DOHH2 (cell line): ENCODE measurements around the gene AMH.

ENCODE experiments used
- H3F3A ChIP-seq: fragments of 200-600 bp; sonication (generic), shearing (Covaris generic); 2 replicates; pipeline ENCODE4 v1.6.0; 2016; ENCODE audit warnings: antibody characterized with exemption, mild to moderate bottlenecking; ENCODE audit not compliant: control insufficient read depth, insufficient read depth
- H3K27ac ChIP-seq: fragments of 200-600 bp; sonication (generic); 2 replicates; pipeline ENCODE4 v1.5.1; 2014; ENCODE audit warnings: low read depth, mild to moderate bottlenecking, low read length, moderate library complexity
- H3K27me3 ChIP-seq: fragments of 200-600 bp; sonication (generic); 2 replicates; pipeline ENCODE4 v1.6.1; 2014; ENCODE audit warnings: mild to moderate bottlenecking, low read length, mixed read lengths; ENCODE audit not compliant: control insufficient read depth
- H3K36me3 ChIP-seq: fragments of 200-600 bp; sonication (generic); 2 replicates; pipeline ENCODE4 v1.6.1; 2014; ENCODE audit warnings: mild to moderate bottlenecking, low read length, moderate library complexity, mixed read lengths; ENCODE audit not compliant: control insufficient read depth
- H3K4me1 ChIP-seq: fragments of 200-600 bp; sonication (generic); 2 replicates; pipeline ENCODE4 v1.6.1; 2014; ENCODE audit warnings: mild to moderate bottlenecking, low read length, mixed read lengths; ENCODE audit not compliant: control insufficient read depth
- H3K4me2 ChIP-seq: fragments of 200-600 bp; sonication (generic); 2 replicates; pipeline ENCODE4 v1.6.0; 2014; ENCODE audit warnings: mild to moderate bottlenecking, low read length, moderate library complexity
- H3K4me3 ChIP-seq: fragments of 200-600 bp; sonication (generic); 2 replicates; pipeline ENCODE4 v1.5.1; 2014; ENCODE audit warnings: mild to moderate bottlenecking, low read length, mixed read lengths
- H3K79me2 ChIP-seq: fragments of 200-600 bp; sonication (generic); 2 replicates; pipeline ENCODE4 v1.6.1; 2014; ENCODE audit warnings: mild to moderate bottlenecking, low read length, mixed read lengths; ENCODE audit not compliant: control insufficient read depth
- H3K9me2 ChIP-seq: fragments of 200-600 bp; sonication (generic); replicated peaks from 2 replicates; pipeline ENCODE4 v1.6.1; 2014; ENCODE audit warnings: mild to moderate bottlenecking, low read length, mixed read lengths; ENCODE audit not compliant: control insufficient read depth
- H3K9me3 ChIP-seq: fragments of 200-600 bp; sonication (generic); 2 replicates; pipeline ENCODE4 v1.6.1; 2014; ENCODE audit warnings: antibody characterized with exemption, low read length, mixed read lengths; ENCODE audit not compliant: control insufficient read depth, insufficient read depth
- H4K20me1 ChIP-seq: fragments of 200-600 bp; sonication (generic); 2 replicates; pipeline ENCODE4 v1.6.0; 2014; ENCODE audit warnings: low read depth, mild to moderate bottlenecking, antibody characterized with exemption, low read length, moderate library complexity; ENCODE audit not compliant: control insufficient read depth, insufficient read depth
- CTCF ChIP-seq: fragments of 200-600 bp; sonication (generic); IDR thresholded peaks from one replicate; pipeline ENCODE4 v1.5.1; 2014; ENCODE audit warnings: antibody characterized with exemption, mild to moderate bottlenecking, low read depth, low read length; ENCODE audit not compliant: poor library complexity, severe bottlenecking
- EZH2phosphoT487 ChIP-seq: fragments of 200-600 bp; sonication (generic); IDR thresholded peaks from 2 replicates; pipeline ENCODE4 v1.6.1; 2017; ENCODE audit warnings: borderline replicate concordance, mild to moderate bottlenecking, antibody characterized with exemption, low read length, moderate library complexity, mixed read lengths

Gene AMH

GRCh38 chr19:2226051-2226839, 22.9 kb upstream of the AMH start:
- peaks cover 26% of the 10 kb centered on the region for H3F3A ChIP-seq
- peaks cover 91% of the 10 kb centered on the region for H3K36me3 ChIP-seq

GRCh38 chr19:2226840-2227360, 22.2 kb upstream of the AMH start:
- Histone ChIP-seq H4K20me1 (0 out of 2 replicates have a peak, but pooled peaks cover 3% of the 10 kb centered on the region), H3K4me1 (peaks cover 60% of the 10 kb centered on the region), H3K27ac (peak overlapping the region; percentile 90), H3K9me2 (no peaks in the 10 kb centered on the region), H3K79me2 (peaks cover 30% of the 10 kb centered on the region), H3K9me3 (no peaks in the 10 kb centered on the region), H3K27me3 (no peaks in the 10 kb centered on the region), H3K4me3 (peak overlapping the region; percentile 65), H3K4me2 (peak overlapping the region; percentile 88), H3F3A (peaks cover 31% of the 10 kb centered on the region), H3K36me3 (peaks cover 91% of the 10 kb centered on the region)
- TF ChIP-seq EZH2phosphoT487 (no peak), CTCF (no peak)

More at GRCh38 chr19:2226051-2226839, 22.9 kb upstream of the AMH start:
- H4K20me1 ChIP-seq: 0 out of 2 replicates have a peak, but pooled peaks cover 3% of the 10 kb centered on the region
- no peak for TF ChIP-seq EZH2phosphoT487
- H3K4me1 ChIP-seq: peaks cover 66% of the 10 kb centered on the region
- H3K4me3 ChIP-seq: no peak overlapping the region
- no peaks in the 10 kb centered on the region for H3K9me3 ChIP-seq
- peaks cover 24% of the 10 kb centered on the region for H3K79me2 ChIP-seq
- H3K27ac ChIP-seq: no peak overlapping the region
- H3K4me2 ChIP-seq: no peak overlapping the region
- no peaks in the 10 kb centered on the region for H3K9me2 ChIP-seq
- H3K27me3 ChIP-seq: no peaks in the 10 kb centered on the region

GRCh38 chr19:2227415-2228156, 21.5 kb upstream of the AMH start:
- Histone ChIP-seq H4K20me1 (0 out of 2 replicates have a peak, but pooled peaks cover 3% of the 10 kb centered on the region), H3K4me3 (peak overlapping the region; percentile 65), H3K4me1 (peaks cover 53% of the 10 kb centered on the region), H3K27me3 (no peaks in the 10 kb centered on the region), H3K36me3 (peaks cover 91% of the 10 kb centered on the region), H3K27ac (peak overlapping the region; percentile 90), H3K9me3 (no peaks in the 10 kb centered on the region), H3F3A (peaks cover 32% of the 10 kb centered on the region), H3K79me2 (peaks cover 37% of the 10 kb centered on the region), H3K4me2 (peak overlapping the region; percentile 88), H3K9me2 (no peaks in the 10 kb centered on the region)
- TF ChIP-seq CTCF (no peak), EZH2phosphoT487 (no peak)
